CD14-positive monocyte (primary cell): ENCODE results near the gene OXCT2. TPM values are rescaled to one million over a fixed set of nuclear protein-coding genes. Genes with fewer than 3 reads are reported as not detected.

ENCODE experiments used
- DNase-seq, 3 donors: peaks; one replicate each; pipeline ENCODE4 v3.0.0-alpha.2; 2011 to 2022
- H2AFZ ChIP-seq: 2 replicates; pipeline ENCODE4 v1.6.0; 2012; ENCODE audit warnings: mild to moderate bottlenecking, low read depth, low read length, inconsistent platforms; ENCODE audit not compliant: insufficient read depth, poor library complexity, severe bottlenecking
- H3K27ac ChIP-seq, 2 donors: 1 replicate in 1 of 2; 2 replicates in 1 of 2; pipeline ENCODE4 v1.5.1; 2012 to 2013; ENCODE audit warnings: low read length in 2 of 2, control low read depth in 1 of 2, inconsistent platforms in 1 of 2, low read depth in 1 of 2, mild to moderate bottlenecking in 1 of 2
- H3K27me3 ChIP-seq, 2 donors: one replicate each; pipeline versions ENCODE4 v1.6.0 to v1.6.1; 2011 to 2013; ENCODE audit warnings: low read length in 2 of 2; ENCODE audit not compliant: control insufficient read depth in 2 of 2, insufficient read depth in 2 of 2
- H3K36me3 ChIP-seq, 2 donors: replicated peaks in 1 of 2; 1 replicate in 1 of 2; 2 replicates in 1 of 2; pipeline versions ENCODE4 v1.5.1 to v1.6.1; 2012 to 2013; ENCODE audit warnings: low read length in 2 of 2, control low read depth in 1 of 2, inconsistent platforms in 1 of 2, mild to moderate bottlenecking in 1 of 2; ENCODE audit not compliant: insufficient read depth in 2 of 2, control insufficient read depth in 1 of 2
- H3K4me1 ChIP-seq, 2 donors: 1 replicate in 1 of 2; 2 replicates in 1 of 2; pipeline versions ENCODE4 v1.5.1 to v1.6.1; 2012 to 2013; ENCODE audit warnings: low read length in 2 of 2, control low read depth in 1 of 2, inconsistent platforms in 1 of 2, mild to moderate bottlenecking in 1 of 2, moderate library complexity in 1 of 2; ENCODE audit not compliant: insufficient read depth in 2 of 2, control insufficient read depth in 1 of 2
- H3K4me2 ChIP-seq: replicated peaks from 2 replicates; pipeline ENCODE3; 2012; ENCODE audit warnings: low read length, moderate library complexity, mild to moderate bottlenecking; ENCODE audit not compliant: poor library complexity, severe bottlenecking; ENCODE audit errors: extremely low read depth
- H3K4me3 ChIP-seq, 3 experiments: fragments of 200-600 bp in 1 of 3; sonication (generic) in 1 of 3; replicated peaks in 1 of 3; 1 replicate in 2 of 3; 2 replicates in 1 of 3; pipeline ENCODE4 v1.5.1; 2011 to 2013; ENCODE audit warnings: low read length in 3 of 3, mild to moderate bottlenecking in 3 of 3, control low read depth in 2 of 3, low read depth in 2 of 3, inconsistent platforms in 1 of 3, moderate library complexity in 1 of 3
- H3K79me2 ChIP-seq: 2 replicates; pipeline ENCODE4 v1.6.0; 2012; ENCODE audit warnings: mild to moderate bottlenecking, control low read depth, inconsistent platforms, low read length, moderate library complexity; ENCODE audit not compliant: insufficient read depth
- H3K9ac ChIP-seq: 2 replicates; pipeline ENCODE4 v1.6.0; 2017; ENCODE audit warnings: low read length, mild to moderate bottlenecking; ENCODE audit not compliant: insufficient read depth, poor library complexity, severe bottlenecking
- H3K9me3 ChIP-seq, 2 donors: replicated peaks in 1 of 2; 1 replicate in 1 of 2; 2 replicates in 1 of 2; pipeline versions ENCODE4 v1.5.1 to v1.6.1; 2012 to 2013; ENCODE audit warnings: low read length in 2 of 2, control low read depth in 1 of 2; ENCODE audit not compliant: control insufficient read depth in 1 of 2, insufficient read depth in 1 of 2
- H4K20me1 ChIP-seq: 2 replicates; pipeline ENCODE4 v1.6.0; 2012; ENCODE audit warnings: mild to moderate bottlenecking, low read length, control low read depth, moderate library complexity; ENCODE audit not compliant: insufficient read depth
- H3K27ac Mint-ChIP-seq, 7 donors: one replicate each; pipeline ENCODE4 v1.8.0; 2020; ENCODE audit warnings: mild to moderate bottlenecking in 7 of 7, mixed read lengths in 7 of 7, moderate library complexity in 6 of 7, inconsistent platforms in 2 of 7
- H3K27me3 Mint-ChIP-seq, 3 donors: one replicate each; pipeline ENCODE4 v1.8.0; 2021 to 2022; ENCODE audit warnings: low read depth in 3 of 3, mild to moderate bottlenecking in 3 of 3, mixed read lengths in 3 of 3, moderate library complexity in 3 of 3, inconsistent platforms in 1 of 3
- H3K36me3 Mint-ChIP-seq, 2 donors: one replicate each; pipeline ENCODE4 v1.8.0; 2020; ENCODE audit warnings: mixed read lengths in 2 of 2, inconsistent platforms in 1 of 2, mild to moderate bottlenecking in 1 of 2
- H3K4me1 Mint-ChIP-seq: one replicate; pipeline ENCODE4 v1.8.0; 2020; ENCODE audit warnings: mild to moderate bottlenecking, mixed read lengths
- H3K4me3 Mint-ChIP-seq, 2 donors: one replicate each; pipeline ENCODE4 v1.8.0; 2020; ENCODE audit warnings: mild to moderate bottlenecking in 2 of 2, mixed read lengths in 2 of 2, moderate library complexity in 1 of 2
- H3K9me3 Mint-ChIP-seq, 7 donors: one replicate each; pipeline ENCODE4 v1.8.0; 2020 to 2022; ENCODE audit warnings: mixed read lengths in 7 of 7, mild to moderate bottlenecking in 6 of 7, moderate library complexity in 6 of 7, inconsistent platforms in 2 of 7
- CTCF ChIP-seq: fragments of 200-600 bp; IDR thresholded peaks from one replicate; pipeline ENCODE4 v1.8.0; 2022; ENCODE audit warnings: antibody characterized with exemption, mild to moderate bottlenecking
- WGBS: methylation state at CpG from one replicate; pipeline ENCODE4 v1.1.5; 2013; ENCODE audit warnings: missing lambda C conversion rate; ENCODE audit not compliant: insufficient coverage; 5-methylcytosine and 5-hydroxymethylcytosine counted together
- intact Hi-C, 2 donors: fragments of 100-400 bp; cut with micrococcal nuclease; formaldehyde crosslinking; loops; one replicate each; pipeline versions ENCODE4 v1.15.0 to v1.15.1; 2023
- polyA plus RNA-seq, 3 donors: library from polyadenylated mRNA; depleted of rRNA in 1 of 3; unstranded in 2 of 3; stranded (reverse) in 1 of 3; fragments of 300-500 nt in 2 of 3; fragments of >200 nt in 1 of 3; fragmentation: Illumina TruSeq in 2 of 3; gene quantifications; 1 replicate in 2 of 3; 2 replicates in 1 of 3; pipeline ENCODE4 v1.2.3, GENCODE V29; 2012 to 2021

Gene OXCT2
- polyA plus RNA-seq, 3 donors, result 0.16 to 1.4 (median 0.38) TPM

- WGBS, result 67% methylated on average over 2 of the region's 3 CpGs
- intact Hi-C loops, result no loop called here
- Histone ChIP-seq H3K36me3 (no peaks in the 10 kb centered on the region), H3K9me3 (peaks cover 0 to 10% of the 10 kb centered on the region in 2 donors), H3K9ac (no peak overlapping the region), H3K4me1 (no peaks in the 10 kb centered on the region), H3K27me3 (peaks cover 30 to 80% of the 10 kb centered on the region in 2 donors), H3K4me3 (no peak overlapping the region), H4K20me1 (no peaks in the 10 kb centered on the region), H3K4me2 (no peak overlapping the region), H2AFZ (no peak overlapping the region), H3K79me2 (no peaks in the 10 kb centered on the region), H3K27ac (no peak overlapping the region)
- DNase-seq, result no peak
- H3K4me3 Mint-ChIP-seq, result peak overlapping the region in 1 of 2 donors; percentile 66
- H3K9me3 Mint-ChIP-seq, result peaks cover 0 to 8% (median 5%) of the 10 kb centered on the region in 7 donors
- H3K27ac Mint-ChIP-seq, result no peak overlapping the region
- peaks cover 0 to 6% of the 10 kb centered on the region in 2 donors for H3K36me3 Mint-ChIP-seq
- H3K27me3 Mint-ChIP-seq, result peaks cover 71 to 91% (median 72%) of the 10 kb centered on the region in 3 donors
- no peak for TF ChIP-seq CTCF
- H3K4me1 Mint-ChIP-seq, result peaks cover 17% of the 10 kb centered on the region
Observed at GRCh38 chr1:39729030-39729429, 42.1 kb downstream of the OXCT2 start.

DNA sequence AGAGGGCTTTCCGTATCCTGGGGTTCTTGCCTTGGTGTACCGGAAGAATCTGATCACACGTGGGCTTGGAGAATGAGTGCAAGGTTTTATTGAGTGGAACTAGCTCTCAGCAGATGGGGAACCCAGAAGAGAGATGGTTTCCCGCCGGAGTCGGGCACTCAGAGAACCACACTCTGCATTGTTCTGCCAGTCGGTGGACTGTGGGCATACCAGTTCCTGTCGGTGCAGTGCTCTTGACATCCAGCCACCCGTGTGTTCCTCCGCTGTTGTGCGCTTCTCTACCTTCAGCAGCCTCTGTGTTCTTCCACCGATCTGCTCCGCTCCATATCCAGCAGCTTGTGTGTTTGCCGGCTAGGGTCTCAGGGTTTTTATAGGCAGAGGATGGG, 43.2 kb downstream of the OXCT2 start:
- peaks cover 28 to 80% of the 10 kb centered on the region in 2 donors for H3K27me3 ChIP-seq
- H3K9ac ChIP-seq, result no peak overlapping the region
- no peaks in the 10 kb centered on the region for H4K20me1 ChIP-seq
- H3K4me1 ChIP-seq, result no peaks in the 10 kb centered on the region
- WGBS, result 65% methylated on average over 13 of the region's 14 CpGs
- H3K79me2 ChIP-seq, result no peaks in the 10 kb centered on the region
- H3K27ac Mint-ChIP-seq, result no peak overlapping the region
- intact Hi-C loops, result no loop called here
- no peak overlapping the region for H3K27ac ChIP-seq
- peaks cover 0 to 10% (median 5%) of the 10 kb centered on the region in 7 donors for H3K9me3 Mint-ChIP-seq
- no peak overlapping the region for H3K4me2 ChIP-seq
- no peaks in the 10 kb centered on the region for H3K36me3 ChIP-seq
- H3K9me3 ChIP-seq, result peaks cover 0 to 10% of the 10 kb centered on the region in 2 donors
- no peak for DNase-seq
- no peak for TF ChIP-seq CTCF
- H3K36me3 Mint-ChIP-seq, result peaks cover 0 to 6% of the 10 kb centered on the region in 2 donors
- H3K27me3 Mint-ChIP-seq, result peaks cover 64 to 87% (median 66%) of the 10 kb centered on the region in 3 donors
- no peak overlapping the region for H3K4me3 ChIP-seq
- H3K4me1 Mint-ChIP-seq, result peaks cover 17% of the 10 kb centered on the region
- H3K4me3 Mint-ChIP-seq, result peak overlapping the region in 1 of 2 donors; percentile 77
- H2AFZ ChIP-seq, result no peak overlapping the region
